NT2/D1 (cell line): ENCODE results near the gene ZNHIT2.

Experiments
- DNase-seq: peaks from one replicate; pipeline ENCODE4 v3.0.0-alpha.2; 2011; ENCODE audit warnings: low read depth, low spot score
- H3K27me3 ChIP-seq: 2 replicates; pipeline ENCODE4 v1.6.0; 2011; ENCODE audit warnings: mild to moderate bottlenecking; ENCODE audit not compliant: insufficient read length, insufficient read depth
- H3K36me3 ChIP-seq: 2 replicates; pipeline ENCODE4 v1.6.1; 2011; ENCODE audit warnings: mild to moderate bottlenecking, low read length, mixed read lengths; ENCODE audit not compliant: insufficient read depth, insufficient read length
- H3K4me1 ChIP-seq: 2 replicates; pipeline ENCODE4 v1.5.1; 2011; ENCODE audit not compliant: insufficient read depth, insufficient read length
- H3K4me3 ChIP-seq: 2 replicates; pipeline ENCODE4 v1.5.1; 2011; ENCODE audit warnings: low read depth; ENCODE audit not compliant: insufficient read length
- H3K9ac ChIP-seq: 2 replicates; pipeline ENCODE4 v1.6.0; 2011; ENCODE audit warnings: low read depth; ENCODE audit not compliant: insufficient read length
- H3K9me3 ChIP-seq: 2 replicates; pipeline ENCODE4 v1.5.1; 2011; ENCODE audit warnings: mild to moderate bottlenecking, low read length; ENCODE audit not compliant: insufficient read depth
- SUZ12 ChIP-seq: IDR thresholded peaks from 2 replicates; pipeline ENCODE4 v1.6.1; 2011; ENCODE audit not compliant: insufficient read length, insufficient read depth; ENCODE audit errors: extremely low read depth
- YY1 ChIP-seq: IDR thresholded peaks from 2 replicates; pipeline ENCODE4 v1.6.1; 2011; ENCODE audit not compliant: insufficient read length, insufficient read depth
- ZNF274 ChIP-seq: IDR thresholded peaks from 2 replicates; pipeline ENCODE4 v1.6.1; 2011; ENCODE audit warnings: mild to moderate bottlenecking, low read depth, low read length

The ZNHIT2 gene

GRCh38 chr11:65112546-65113360 lies 4.7 kb downstream of the ZNHIT2 start:
- peak overlapping the region; percentile 74 for H3K9ac ChIP-seq
- H3K9me3 ChIP-seq, result no peaks in the 10 kb centered on the region
- H3K4me1 ChIP-seq, result peaks cover 22% of the 10 kb centered on the region
- no peak for TF ChIP-seq SUZ12
- TF ChIP-seq ZNF274, result no peak
- no peak for TF ChIP-seq YY1
- H3K4me3 ChIP-seq, result peak overlapping the region; percentile 78
- no peaks in the 10 kb centered on the region for H3K27me3 ChIP-seq
- no peak for DNase-seq
- peaks cover 53% of the 10 kb centered on the region for H3K36me3 ChIP-seq

GRCh38 chr11:65111744-65112545 lies 5.6 kb downstream of the ZNHIT2 start, which contains the start of gene TM7SF2:
TM7SF2 (plus strand) TSS chr11:65111872; CDS start chr11:65112016, 144 bp downstream.
- H3K36me3 ChIP-seq, result peaks cover 61% of the 10 kb centered on the region
- DNase-seq, result peak; percentile 94
- H3K4me1 ChIP-seq, result peaks cover 22% of the 10 kb centered on the region

GRCh38 chr11:65111159-65111743 lies 6.2 kb downstream of the ZNHIT2 start:
- TF ChIP-seq SUZ12, result no peak
- TF ChIP-seq YY1, result no peak
- no peak for TF ChIP-seq ZNF274
- peak overlapping the region; percentile 46 for H3K9ac ChIP-seq
- DNase-seq, result no peak
- H3K27me3 ChIP-seq, result no peaks in the 10 kb centered on the region
- H3K36me3 ChIP-seq, result peaks cover 56% of the 10 kb centered on the region
- peak overlapping the region; percentile 78 for H3K4me3 ChIP-seq
- peaks cover 18% of the 10 kb centered on the region for H3K4me1 ChIP-seq
- no peaks in the 10 kb centered on the region for H3K9me3 ChIP-seq

More at GRCh38 chr11:65111744-65112545, 5.6 kb downstream of the ZNHIT2 start, which contains the start of gene TM7SF2:
- peak within 1 kb of the TSS; percentile 78 for H3K4me3 ChIP-seq
- peak within 1 kb of the TSS; percentile 74 for H3K9ac ChIP-seq
- no peaks in the 10 kb centered on the region for H3K9me3 ChIP-seq
- TF ChIP-seq SUZ12 (no peak), ZNF274 (no peak), YY1 (no peak)
- no peaks in the 10 kb centered on the region for H3K27me3 ChIP-seq

GRCh38 chr11:65110354-65110861 lies 7.1 kb downstream of the ZNHIT2 start:
- TF ChIP-seq SUZ12 (no peak), YY1 (no peak), ZNF274 (no peak)
- H3K27me3 ChIP-seq, result no peaks in the 10 kb centered on the region
- H3K4me3 ChIP-seq, result no peak overlapping the region
- DNase-seq, result peak; percentile 79
- peaks cover 56% of the 10 kb centered on the region for H3K36me3 ChIP-seq
- H3K4me1 ChIP-seq, result peaks cover 14% of the 10 kb centered on the region
- peak overlapping the region; percentile 54 for H3K9ac ChIP-seq
- H3K9me3 ChIP-seq, result no peaks in the 10 kb centered on the region

GRCh38 chr11:65109231-65110198 lies 8.0 kb downstream of the ZNHIT2 start:
- H3K4me3 ChIP-seq, result no peak overlapping the region

GRCh38 chr11:65108469-65109123 lies 8.9 kb downstream of the ZNHIT2 start:
- TF ChIP-seq YY1 (no peak), SUZ12 (no peak), ZNF274 (no peak)
- DNase-seq, result no peak
- Histone ChIP-seq H3K9me3 (no peaks in the 10 kb centered on the region), H3K9ac (no peak overlapping the region), H3K4me1 (peaks cover 8% of the 10 kb centered on the region), H3K4me3 (no peak overlapping the region), H3K27me3 (no peaks in the 10 kb centered on the region), H3K36me3 (peaks cover 44% of the 10 kb centered on the region)

More at GRCh38 chr11:65109231-65110198, 8.0 kb downstream of the ZNHIT2 start:
- no peak overlapping the region for H3K9ac ChIP-seq
- H3K4me1 ChIP-seq, result peaks cover 8% of the 10 kb centered on the region
- H3K9me3 ChIP-seq, result no peaks in the 10 kb centered on the region
- DNase-seq, result no peak
- no peak for TF ChIP-seq ZNF274
- no peak for TF ChIP-seq YY1
- no peak for TF ChIP-seq SUZ12
- no peaks in the 10 kb centered on the region for H3K27me3 ChIP-seq
- H3K36me3 ChIP-seq, result peaks cover 48% of the 10 kb centered on the region
